Smooth muscle cell (in vitro differentiated cells): ENCODE results near the gene TSPAN7. TPM values are rescaled to one million over a fixed set of nuclear protein-coding genes. Genes with fewer than 3 reads are reported as not detected.

Experiments used
- DNase-seq: peaks from one replicate; lab custom pipeline; 2025; ENCODE audit not compliant: unreplicated experiment; lab: John Stamatoyannopoulos, UW
- H2AFZ ChIP-seq: fragments of 200-600 bp; sonication (generic); 2 replicates; pipeline ENCODE4 v1.6.0; 2016; ENCODE audit warnings: antibody characterized with exemption, low read depth, mild to moderate bottlenecking
- H3F3A ChIP-seq: fragments of 200-600 bp; sonication (generic); 2 replicates; pipeline ENCODE4 v1.6.0; 2017; ENCODE audit warnings: antibody characterized with exemption, low read depth
- H3K27ac ChIP-seq: fragments of 200-600 bp; sonication (generic); 2 replicates; pipeline ENCODE4 v1.5.1; 2016; ENCODE audit warnings: low read depth, mild to moderate bottlenecking
- H3K27me3 ChIP-seq: fragments of 200-600 bp; sonication (generic); 2 replicates; pipeline ENCODE4 v1.6.1; 2016; ENCODE audit warnings: low read depth, mild to moderate bottlenecking
- H3K36me3 ChIP-seq: fragments of 200-600 bp; sonication (generic); 2 replicates; pipeline ENCODE4 v1.5.1; 2016; ENCODE audit warnings: low read depth
- H3K4me1 ChIP-seq: fragments of 200-600 bp; sonication (generic); 2 replicates; pipeline ENCODE4 v1.5.1; 2016; ENCODE audit warnings: low read depth
- H3K4me2 ChIP-seq: fragments of 200-600 bp; sonication (generic); 2 replicates; pipeline ENCODE4 v1.6.0; 2016; ENCODE audit warnings: mild to moderate bottlenecking
- H3K4me3 ChIP-seq: fragments of 200-600 bp; sonication (generic); 2 replicates; pipeline ENCODE4 v1.5.1; 2016; ENCODE audit warnings: mild to moderate bottlenecking
- H3K79me2 ChIP-seq: fragments of 200-600 bp; sonication (generic); 2 replicates; pipeline ENCODE4 v1.6.0; 2016; ENCODE audit warnings: low read depth, mild to moderate bottlenecking
- H3K9ac ChIP-seq: fragments of 200-600 bp; sonication (generic); 2 replicates; pipeline ENCODE4 v1.6.0; 2016; ENCODE audit warnings: low read depth
- H3K9me3 ChIP-seq: fragments of 200-600 bp; sonication (generic); replicated peaks from 2 replicates; pipeline ENCODE4 v1.5.1; 2016; ENCODE audit warnings: low read depth
- H4K20me1 ChIP-seq: fragments of 200-600 bp; sonication (generic); 2 replicates; pipeline ENCODE4 v1.6.0; 2016; ENCODE audit warnings: low read depth
- WGBS: methylation state at CpG from one replicate; pipeline ENCODE4 v1.1.7; 2016; ENCODE audit warnings: low lambda C conversion rate; 5-methylcytosine and 5-hydroxymethylcytosine counted together
- polyA plus RNA-seq: library from polyadenylated mRNA; unstranded; fragments of >200 nt; fragmentation: Nextera tagmentation; extraction: Ambion mirVana; gene quantifications from 2 replicates; pipeline ENCODE4 v1.2.1, GENCODE V29; 2016
- total RNA-seq: library from RNA; depleted of rRNA; stranded (reverse); fragments of >200 nt; gene quantifications from 2 replicates; pipeline ENCODE4 v1.2.3, GENCODE V29; 2014
- TF ChIP-seq, protein P1 (sequence below): fragments of 200-600 bp; sonication (generic); IDR thresholded peaks from 2 replicates; pipeline ENCODE4 v1.5.1; 2017; ENCODE audit warnings: borderline replicate concordance, mild to moderate bottlenecking, antibody characterized with exemption; ENCODE audit not compliant: insufficient read depth, poor library complexity, severe bottlenecking

TSPAN7 gene
- total and polyA plus RNA-seq, 2 experiments from 2014 or later: 1.5 to 3.9 TPM

- no peak for DNase-seq
- TF ChIP-seq, protein P1, sequence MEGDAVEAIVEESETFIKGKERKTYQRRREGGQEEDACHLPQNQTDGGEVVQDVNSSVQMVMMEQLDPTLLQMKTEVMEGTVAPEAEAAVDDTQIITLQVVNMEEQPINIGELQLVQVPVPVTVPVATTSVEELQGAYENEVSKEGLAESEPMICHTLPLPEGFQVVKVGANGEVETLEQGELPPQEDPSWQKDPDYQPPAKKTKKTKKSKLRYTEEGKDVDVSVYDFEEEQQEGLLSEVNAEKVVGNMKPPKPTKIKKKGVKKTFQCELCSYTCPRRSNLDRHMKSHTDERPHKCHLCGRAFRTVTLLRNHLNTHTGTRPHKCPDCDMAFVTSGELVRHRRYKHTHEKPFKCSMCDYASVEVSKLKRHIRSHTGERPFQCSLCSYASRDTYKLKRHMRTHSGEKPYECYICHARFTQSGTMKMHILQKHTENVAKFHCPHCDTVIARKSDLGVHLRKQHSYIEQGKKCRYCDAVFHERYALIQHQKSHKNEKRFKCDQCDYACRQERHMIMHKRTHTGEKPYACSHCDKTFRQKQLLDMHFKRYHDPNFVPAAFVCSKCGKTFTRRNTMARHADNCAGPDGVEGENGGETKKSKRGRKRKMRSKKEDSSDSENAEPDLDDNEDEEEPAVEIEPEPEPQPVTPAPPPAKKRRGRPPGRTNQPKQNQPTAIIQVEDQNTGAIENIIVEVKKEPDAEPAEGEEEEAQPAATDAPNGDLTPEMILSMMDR: no peak
- H3K9ac ChIP-seq: no peak overlapping the region
- no peaks in the 10 kb centered on the region for H3K79me2 ChIP-seq
- H3F3A ChIP-seq: no peaks in the 10 kb centered on the region
- no peaks in the 10 kb centered on the region for H3K4me1 ChIP-seq
- peak overlapping the region; percentile 47 for H3K27ac ChIP-seq
- no peaks in the 10 kb centered on the region for H3K27me3 ChIP-seq
- peak overlapping the region; percentile 66 for H2AFZ ChIP-seq
- no peaks in the 10 kb centered on the region for H3K36me3 ChIP-seq
- H3K9me3 ChIP-seq: no peaks in the 10 kb centered on the region
- peak overlapping the region; percentile 35 for H3K4me3 ChIP-seq
- peak overlapping the region; percentile 73 for H3K4me2 ChIP-seq
- WGBS: 57% methylated on average over 9 of the region's 9 CpGs
- no peaks in the 10 kb centered on the region for H4K20me1 ChIP-seq
Measured at GRCh38 chrX:38560776-38561125, 591 bp upstream of the TSPAN7 start.

GRCh38 chrX:38561951-38562719 is 793 bp downstream of the TSPAN7 start:
- Histone ChIP-seq H3K79me2 (no peaks in the 10 kb centered on the region), H3K27me3 (no peaks in the 10 kb centered on the region), H3F3A (no peaks in the 10 kb centered on the region), H3K4me3 (peak overlapping the region; percentile 56), H2AFZ (peak overlapping the region; percentile 62), H3K27ac (no peak overlapping the region), H3K36me3 (no peaks in the 10 kb centered on the region), H3K9ac (no peak overlapping the region), H3K4me1 (no peaks in the 10 kb centered on the region), H3K4me2 (peak overlapping the region; percentile 85), H3K9me3 (no peaks in the 10 kb centered on the region), H4K20me1 (no peaks in the 10 kb centered on the region)
- 53% methylated on average over 35 of the region's 38 CpGs for WGBS
- TF ChIP-seq, protein P1: no peak
- peak; percentile 2 for DNase-seq

DNA sequence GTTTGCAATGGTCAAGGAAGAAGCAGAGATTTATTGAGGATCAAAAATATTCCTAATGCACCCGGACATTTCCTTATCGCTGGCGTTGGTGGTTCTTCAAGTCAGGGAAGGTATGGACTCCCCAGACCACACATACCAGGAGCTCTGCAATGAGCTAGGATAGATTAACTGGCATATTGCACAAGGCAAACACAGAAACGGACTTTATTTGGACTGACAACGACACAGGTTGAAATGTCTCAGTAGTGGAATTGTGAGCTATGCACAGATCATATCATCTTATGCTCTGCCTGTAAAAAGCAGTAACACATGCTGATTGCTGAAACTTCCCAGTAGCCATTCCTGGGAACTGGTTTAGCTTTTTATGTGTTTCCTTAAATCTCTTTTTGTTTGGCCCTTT is 1.7 kb downstream of the TSPAN7 start:
- Histone ChIP-seq H4K20me1 (no peaks in the 10 kb centered on the region), H2AFZ (no peak overlapping the region), H3K4me2 (no peak overlapping the region), H3K4me1 (no peaks in the 10 kb centered on the region), H3K9me3 (no peaks in the 10 kb centered on the region), H3K27ac (no peak overlapping the region), H3K27me3 (no peaks in the 10 kb centered on the region), H3K79me2 (no peaks in the 10 kb centered on the region), H3K4me3 (no peak overlapping the region), H3K36me3 (no peaks in the 10 kb centered on the region), H3K9ac (no peak overlapping the region), H3F3A (no peaks in the 10 kb centered on the region)
- TF ChIP-seq, protein P1: no peak
- DNase-seq: no peak
- 82% methylated on average over 5 of the region's 5 CpGs for WGBS

GRCh38 chrX:38570396-38570795 is 9.1 kb downstream of the TSPAN7 start:
- H2AFZ ChIP-seq: no peak overlapping the region
- no peak overlapping the region for H3K4me2 ChIP-seq
- TF ChIP-seq, protein P1: no peak
- H3K79me2 ChIP-seq: no peaks in the 10 kb centered on the region
- no peak for DNase-seq
- H3K27ac ChIP-seq: no peak overlapping the region
- no peaks in the 10 kb centered on the region for H4K20me1 ChIP-seq
- no peaks in the 10 kb centered on the region for H3K9me3 ChIP-seq
- no peak overlapping the region for H3K4me3 ChIP-seq
- no peaks in the 10 kb centered on the region for H3K4me1 ChIP-seq
- 74% methylated on average over 1 of the region's 1 CpG for WGBS
- no peaks in the 10 kb centered on the region for H3F3A ChIP-seq
- no peak overlapping the region for H3K9ac ChIP-seq
- H3K27me3 ChIP-seq: no peaks in the 10 kb centered on the region
- no peaks in the 10 kb centered on the region for H3K36me3 ChIP-seq
